K562 (cell line): Measurements from ENCODE around the gene WDR81.

ENCODE experiments used
- CHD4 ChIP-seq: fragments of 200-600 bp; sonication (generic); IDR thresholded peaks from 3 replicates; pipeline ENCODE4 v1.6.1; 2012; ENCODE audit warnings: low read depth, mild to moderate bottlenecking, mixed read lengths, low read length, inconsistent platforms; ENCODE audit not compliant: insufficient read depth, insufficient replicate concordance, poor library complexity, severe bottlenecking
- EP300 ChIP-seq: IDR thresholded peaks from 2 replicates; pipeline ENCODE4 v1.6.1; 2012; ENCODE audit warnings: low read length, improper control_type of control experiment
- FOXK1 ChIP-seq: sonication (generic); formaldehyde crosslinking; IDR thresholded peaks from 2 replicates; pipeline ENCODE4 v1.8.0; 2022; ENCODE audit warnings: missing genetic modification reagents, mild to moderate bottlenecking, borderline replicate concordance
- FOXM1 ChIP-seq, 2 experiments: fragments of 450-650 bp in 1 of 2; sonication (generic) in 1 of 2; formaldehyde crosslinking in 1 of 2; IDR thresholded peaks; 2 replicates each; pipeline versions ENCODE4 v1.6.1 to v1.9.0; 2017 to 2022; ENCODE audit warnings: low read depth in 2 of 2, mild to moderate bottlenecking in 2 of 2, missing genetic modification reagents in 1 of 2, moderate library complexity in 1 of 2
- RFX5 ChIP-seq: IDR thresholded peaks from 2 replicates; pipeline ENCODE4 v1.6.1; 2011; ENCODE audit warnings: low read depth, mild to moderate bottlenecking, improper control_type of control experiment, low read length
- RNF2 ChIP-seq: sonication (generic); IDR thresholded peaks from 2 replicates; pipeline ENCODE4 v1.6.1; 2016
- TBP ChIP-seq: optimal IDR thresholded peaks from 2 replicates; pipeline ENCODE3; 2011; ENCODE audit warnings: low read depth, low read length, improper control_type of control experiment
- TOE1 ChIP-seq, 2 experiments: fragments of 450-650 bp in 1 of 2; sonication (generic) in 1 of 2; formaldehyde crosslinking in 1 of 2; IDR thresholded peaks; 2 replicates each; pipeline versions ENCODE4 v1.7.1 to v1.8.0; 2016 to 2022; ENCODE audit warnings: borderline replicate concordance in 2 of 2, mild to moderate bottlenecking in 2 of 2, antibody characterized with exemption in 1 of 2, inconsistent platforms in 1 of 2, low read depth in 1 of 2, missing genetic modification reagents in 1 of 2, moderate library complexity in 1 of 2
- ZNF146 ChIP-seq: IDR thresholded peaks from one replicate; pipeline ENCODE4 v1.6.1; 2018; ENCODE audit warnings: missing compliant biosample characterization; ENCODE audit not compliant: unreplicated experiment
- TF ChIP-seq, protein P1 (sequence below): IDR thresholded peaks from 3 replicates; pipeline ENCODE4 v1.6.1; 2011; ENCODE audit warnings: borderline replicate concordance, mild to moderate bottlenecking; ENCODE audit not compliant: insufficient read length, insufficient read depth

DNA sequence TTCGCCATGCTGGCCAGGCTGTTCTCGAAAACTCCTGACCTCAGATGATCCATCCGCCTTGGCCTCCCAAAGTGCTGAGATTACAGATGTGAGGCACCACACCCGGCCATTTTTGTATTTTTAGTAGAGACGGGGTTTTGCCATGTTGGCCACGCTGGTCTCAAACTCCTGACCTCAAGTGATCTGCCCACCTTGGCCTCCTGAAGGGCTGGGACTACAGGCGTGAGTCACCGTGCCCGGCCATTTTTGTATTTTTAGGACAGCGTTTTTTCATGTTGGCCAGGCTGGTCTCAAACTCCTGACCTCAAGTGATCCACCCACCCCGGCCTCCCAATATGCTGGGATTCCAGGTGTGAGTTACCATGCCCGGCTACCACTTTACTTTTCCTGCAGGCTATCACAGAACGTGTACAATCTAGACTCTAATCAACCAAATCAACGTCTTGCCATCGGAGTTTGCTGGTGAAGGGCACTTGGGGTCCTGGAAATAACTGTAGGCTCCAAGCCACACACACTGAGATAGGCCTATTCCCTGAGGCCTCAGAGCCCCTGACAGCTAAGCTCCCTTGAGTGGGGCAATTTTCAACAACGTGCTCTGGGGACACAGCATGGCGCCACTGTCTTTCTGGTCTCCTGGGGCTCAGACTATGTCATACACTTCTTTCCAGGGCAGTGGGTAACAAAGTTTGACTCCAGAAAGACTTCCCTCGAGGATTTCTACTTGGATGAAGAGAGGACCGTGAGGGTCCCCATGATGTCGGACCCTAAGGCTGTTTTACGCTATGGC is 50.1 kb downstream of the WDR81 start:
- TF ChIP-seq, protein P1, sequence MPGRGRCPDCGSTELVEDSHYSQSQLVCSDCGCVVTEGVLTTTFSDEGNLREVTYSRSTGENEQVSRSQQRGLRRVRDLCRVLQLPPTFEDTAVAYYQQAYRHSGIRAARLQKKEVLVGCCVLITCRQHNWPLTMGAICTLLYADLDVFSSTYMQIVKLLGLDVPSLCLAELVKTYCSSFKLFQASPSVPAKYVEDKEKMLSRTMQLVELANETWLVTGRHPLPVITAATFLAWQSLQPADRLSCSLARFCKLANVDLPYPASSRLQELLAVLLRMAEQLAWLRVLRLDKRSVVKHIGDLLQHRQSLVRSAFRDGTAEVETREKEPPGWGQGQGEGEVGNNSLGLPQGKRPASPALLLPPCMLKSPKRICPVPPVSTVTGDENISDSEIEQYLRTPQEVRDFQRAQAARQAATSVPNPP = no peak
- TF ChIP-seq FOXK1 (CRISPR knock-in tag) (no peak), EP300 (no peak), ZNF146 (no peak), TOE1 (IDR thresholded peaks at IDR 0.05; ENCODE audit: borderline replicate concordance) (no peak), TOE1 (CRISPR knock-in tag; IDR thresholded peaks at IDR 0.05; ENCODE audit: borderline replicate concordance, low read depth) (no peak), TBP (no peak), CHD4 (no peak), RNF2 (no peak), FOXM1 (IDR thresholded peaks at IDR 0.05; ENCODE audit: low read depth) (no peak), FOXM1 (CRISPR knock-in tag; IDR thresholded peaks at IDR 0.05; ENCODE audit: low read depth) (no peak), RFX5 (no peak)
